Fibroblast of upper back skin (primary cell): ENCODE measurements around the gene PIK3C2B.

Source experiments
- DNase-seq: peaks from one replicate; pipeline ENCODE4 v3.0.0-alpha.2; 2013

Gene PIK3C2B

GRCh38 chr1:204456826-204457442, 37.7 kb downstream of the PIK3C2B start:
- peak; percentile 40 for DNase-seq

GRCh38 chr1:204455831-204456145, 38.8 kb downstream of the PIK3C2B start:
- no peak for DNase-seq

DNA sequence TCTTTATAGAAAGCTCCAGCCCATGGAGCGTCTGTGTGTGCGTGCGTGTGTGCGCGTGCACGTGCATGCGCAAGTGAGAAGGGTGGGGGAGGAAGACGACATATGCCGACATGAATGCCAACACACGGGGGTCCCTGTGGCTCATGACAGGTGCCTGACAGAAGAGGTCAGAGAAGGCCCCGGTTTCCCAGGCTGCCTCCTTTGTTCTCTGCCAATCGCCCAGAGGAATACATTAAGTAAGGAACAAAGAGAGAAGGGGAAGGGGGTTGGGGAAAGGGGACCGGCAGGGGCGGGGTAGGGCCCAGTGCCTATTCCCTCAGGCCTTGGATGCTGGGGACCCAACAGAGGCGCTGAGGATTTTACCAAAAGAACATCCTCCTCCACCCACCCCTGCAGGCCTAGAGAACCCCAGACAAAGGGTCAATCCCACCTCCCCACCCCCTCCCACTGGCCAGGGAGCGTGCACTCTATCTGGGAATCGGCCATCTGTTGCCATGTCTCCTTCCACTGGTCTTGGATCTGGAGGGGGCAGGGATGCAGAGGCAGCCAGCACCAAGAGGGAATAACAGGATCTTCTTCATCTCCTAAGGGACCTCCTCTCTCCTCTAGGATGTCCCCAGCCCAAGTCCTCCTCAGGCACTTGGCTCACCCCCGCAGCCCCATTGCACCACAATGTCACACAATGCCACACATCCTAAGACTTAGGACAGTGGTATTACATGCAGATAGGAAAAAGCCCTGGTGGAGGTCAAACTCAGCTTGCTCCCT, 39.4 kb downstream of the PIK3C2B start:
- DNase-seq, result no peak

- no peak for DNase-seq
Observed at GRCh38 chr1:204454476-204454875, 40.1 kb downstream of the PIK3C2B start.

DNA sequence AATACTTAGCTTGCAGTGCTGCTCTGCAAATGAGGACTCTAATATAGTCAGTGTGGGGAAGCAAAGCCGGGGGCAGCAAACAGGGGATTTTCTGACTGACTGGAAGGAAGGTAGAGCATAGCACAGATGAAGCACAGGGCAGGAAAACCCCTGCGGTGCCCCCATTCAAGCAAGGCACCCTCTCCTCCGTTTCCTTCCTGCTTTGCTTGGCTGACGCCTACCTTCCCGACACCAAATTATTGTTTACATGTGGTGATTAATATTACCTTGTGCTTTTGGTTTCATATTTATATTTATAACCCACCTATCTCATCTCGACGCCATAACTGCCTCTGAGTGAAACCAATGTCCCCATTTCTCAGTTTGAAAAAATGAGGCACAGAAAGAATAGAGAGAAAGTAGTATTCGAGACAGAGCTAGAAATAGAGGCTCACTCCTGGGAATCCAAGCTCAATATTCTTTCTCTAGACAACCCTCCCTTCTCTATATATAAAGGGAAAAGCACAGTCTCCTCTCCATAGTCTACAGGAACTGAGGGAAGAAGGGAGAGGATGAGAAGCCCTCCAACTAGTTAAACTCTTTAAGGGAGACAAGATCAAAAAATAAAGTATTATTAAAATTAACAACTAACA, 41.3 kb downstream of the PIK3C2B start:
- no peak for DNase-seq

DNA sequence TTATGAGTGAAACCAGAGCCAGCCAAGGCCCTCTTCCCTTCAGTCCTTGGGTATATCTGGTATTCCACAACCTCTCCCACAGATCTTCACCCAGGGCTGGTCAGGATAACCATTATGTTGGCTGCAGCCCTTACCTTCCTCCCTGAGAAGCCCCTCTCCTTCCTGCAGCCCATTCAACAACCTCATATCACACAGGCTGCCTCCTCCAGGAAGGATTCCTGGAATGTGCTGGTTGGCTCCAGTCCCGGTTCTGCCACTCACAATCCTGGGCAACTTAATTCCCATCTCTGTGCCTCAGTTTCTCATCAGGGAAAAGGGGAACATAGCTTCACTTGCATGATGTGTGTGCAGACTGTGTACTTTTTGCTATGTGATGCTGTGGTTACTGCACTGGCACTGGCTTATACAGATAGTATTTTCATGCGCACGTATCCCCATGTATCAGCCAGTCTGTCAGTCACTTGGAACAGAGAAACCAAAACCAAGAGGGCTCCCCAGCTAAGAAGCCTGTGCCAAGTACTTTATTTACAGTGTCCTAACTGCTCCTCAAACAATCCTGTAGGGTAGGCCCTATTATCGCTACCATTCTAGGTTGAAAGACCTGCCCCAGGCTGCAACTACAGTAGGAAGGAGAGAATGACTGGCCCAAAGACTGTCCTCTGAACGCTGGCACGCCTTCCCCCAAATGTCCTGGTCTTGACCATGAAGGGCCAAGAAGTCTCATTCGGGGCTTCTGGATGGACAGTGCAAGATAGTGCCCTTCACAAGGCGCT, 43.1 kb downstream of the PIK3C2B start:
- no peak for DNase-seq

GRCh38 chr1:204450461-204451257, 43.9 kb downstream of the PIK3C2B start:
- DNase-seq, result no peak

- no peak for DNase-seq
Observed at GRCh38 chr1:204449678-204450280, 44.8 kb downstream of the PIK3C2B start.

- DNase-seq, result no peak
Observed at GRCh38 chr1:204448991-204449677, 45.5 kb downstream of the PIK3C2B start.

- DNase-seq, result no peak
Observed at GRCh38 chr1:204448344-204448964, 46.2 kb downstream of the PIK3C2B start.

GRCh38 chr1:204447736-204448135, 46.9 kb downstream of the PIK3C2B start:
- DNase-seq, result no peak

- no peak for DNase-seq
Observed at GRCh38 chr1:204447190-204447589, 47.4 kb downstream of the PIK3C2B start.

- DNase-seq, result peak; percentile 58
Observed at GRCh38 chr1:204446413-204447111, 48.0 kb downstream of the PIK3C2B start.

- DNase-seq, result no peak
Observed at GRCh38 chr1:204445860-204446412, 48.7 kb downstream of the PIK3C2B start.
